Left forelimb (tissue), 1 donor: ENCODE data around the gene QSOX2.

Source experiments
- DNase-seq: peaks from one replicate; pipeline ENCODE4 v3.0.0-alpha.2; 2018; ENCODE audit warnings: low spot score

Gene QSOX2

DNA sequence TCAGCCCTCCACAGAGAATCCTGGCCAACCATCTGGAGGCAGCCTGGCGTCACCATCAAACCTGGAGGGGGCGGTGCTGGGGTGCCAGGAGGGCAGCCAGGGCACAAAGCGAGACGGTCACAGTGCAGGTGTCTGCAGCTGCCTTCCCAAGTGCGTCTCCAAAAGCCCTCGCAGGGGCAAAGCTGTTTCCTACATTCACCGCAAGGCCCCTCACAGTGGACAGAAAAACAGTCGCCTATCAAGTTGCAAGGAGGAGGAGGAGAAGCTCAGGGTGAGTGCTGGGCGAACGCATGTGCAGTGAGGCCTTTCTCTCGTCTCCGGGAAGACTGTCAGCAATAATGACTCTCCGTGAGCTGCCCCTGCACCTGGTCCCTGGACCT is 22.7 kb downstream of the QSOX2 start:
- DNase-seq: no peak

DNA sequence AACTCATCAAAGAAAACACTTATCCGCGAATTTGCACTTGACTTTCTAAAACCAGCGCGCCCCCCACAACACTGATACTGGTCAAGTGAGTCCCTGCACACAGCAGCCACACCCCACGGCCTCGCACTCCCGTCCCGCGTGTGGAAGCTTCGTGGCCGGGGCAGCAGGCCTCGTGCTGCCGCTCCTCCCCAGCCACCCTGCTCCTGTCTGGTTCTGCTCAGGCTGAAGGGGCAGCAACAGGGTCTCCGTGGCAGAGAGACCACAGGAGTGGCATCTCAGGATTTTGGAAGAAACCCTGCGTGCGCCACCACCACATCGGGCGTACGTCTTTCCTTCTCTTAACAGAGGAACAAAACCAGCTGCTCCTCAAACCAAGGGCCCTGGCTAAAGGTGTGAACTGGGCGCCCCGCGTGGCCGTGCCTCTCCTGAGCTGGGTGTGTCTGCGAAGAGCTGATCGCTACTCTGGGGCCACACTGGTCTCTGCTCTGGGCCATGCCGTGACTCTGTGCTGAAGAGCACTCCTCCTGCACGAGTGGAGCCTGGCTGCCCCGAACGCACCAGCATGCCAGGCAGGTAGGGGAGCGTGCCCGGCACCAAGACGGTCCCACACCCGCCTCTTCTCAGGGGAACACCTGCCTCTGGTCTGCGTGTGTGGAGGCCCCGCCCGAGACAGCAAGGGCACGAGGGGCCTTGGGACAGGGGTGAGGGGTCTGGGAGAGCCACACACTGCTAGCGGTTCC is 23.3 kb downstream of the QSOX2 start:
- no peak for DNase-seq

DNA sequence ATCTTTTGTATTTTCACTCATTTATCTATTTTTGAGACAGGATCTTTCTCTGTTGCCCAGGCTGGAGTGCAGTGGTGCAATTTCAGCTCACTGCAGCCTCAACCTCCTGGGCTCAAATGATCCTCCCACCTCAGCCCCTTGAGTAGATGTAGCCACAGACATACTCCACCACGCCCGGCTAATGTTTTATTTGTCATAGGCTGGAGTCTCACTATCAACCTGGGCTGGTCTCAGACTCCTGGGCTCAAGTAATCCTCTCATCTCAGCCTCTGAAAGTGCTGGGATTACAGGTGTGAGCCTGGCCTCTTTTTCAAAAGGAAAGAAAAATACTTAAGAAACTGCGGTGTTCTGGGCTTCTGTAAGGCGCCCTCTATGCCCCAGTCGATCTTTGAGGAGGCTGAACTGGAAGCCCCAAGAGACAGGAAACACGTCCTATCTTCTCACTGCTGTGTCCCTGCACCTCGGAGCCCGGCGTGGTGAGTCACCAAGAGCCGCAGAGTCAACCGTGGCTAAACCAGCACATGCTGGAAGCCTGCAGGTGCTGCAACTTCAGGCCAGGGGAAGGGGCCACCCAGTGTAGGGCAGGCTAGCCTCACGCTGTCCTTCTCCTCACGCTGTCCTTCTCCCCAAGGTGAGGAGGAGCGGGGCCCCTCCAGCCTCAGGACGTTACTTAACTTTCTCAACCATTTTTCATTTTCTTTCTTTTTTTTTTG is 25.4 kb downstream of the QSOX2 start:
- DNase-seq: no peak

DNA sequence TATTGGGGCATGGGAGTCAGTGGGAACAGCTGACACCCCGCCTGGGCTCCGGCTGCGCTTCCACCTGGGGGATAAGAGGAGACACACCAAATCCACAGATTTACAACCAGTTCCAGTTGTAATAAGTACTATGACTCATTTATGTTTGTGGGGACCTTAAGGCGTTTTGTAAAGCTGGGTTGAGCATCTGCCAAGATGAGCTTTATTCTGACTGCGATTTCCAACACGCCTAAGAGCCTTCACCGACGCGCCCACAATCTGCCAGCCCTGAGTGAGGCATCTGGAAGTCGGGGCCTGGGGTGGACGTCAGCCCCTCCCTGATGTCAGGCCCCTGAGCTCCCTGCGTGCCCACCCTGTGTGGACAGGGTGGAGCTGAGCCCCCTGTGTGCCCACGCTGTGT is 26.3 kb downstream of the QSOX2 start:
- no peak for DNase-seq

DNA sequence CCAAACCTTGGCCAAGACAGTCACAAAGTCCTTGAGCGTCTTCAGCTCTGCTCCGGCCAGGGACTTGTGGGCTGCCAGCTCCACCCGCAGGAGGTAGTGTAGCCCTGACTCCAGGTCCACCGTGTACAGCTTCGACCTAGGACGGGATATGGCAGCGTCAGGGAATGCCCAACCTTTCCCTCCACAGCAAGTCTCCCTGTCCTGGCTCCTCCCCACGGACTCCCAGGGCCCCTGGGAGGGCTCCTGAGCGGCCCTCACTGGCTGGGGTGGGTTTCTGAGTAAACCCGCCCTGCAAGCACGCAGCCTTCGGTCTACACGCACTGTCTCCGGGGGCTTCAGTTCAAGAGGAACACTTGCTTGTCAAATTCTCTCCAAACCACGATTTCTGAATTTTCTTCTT is 26.9 kb downstream of the QSOX2 start:
- DNase-seq: no peak

DNA sequence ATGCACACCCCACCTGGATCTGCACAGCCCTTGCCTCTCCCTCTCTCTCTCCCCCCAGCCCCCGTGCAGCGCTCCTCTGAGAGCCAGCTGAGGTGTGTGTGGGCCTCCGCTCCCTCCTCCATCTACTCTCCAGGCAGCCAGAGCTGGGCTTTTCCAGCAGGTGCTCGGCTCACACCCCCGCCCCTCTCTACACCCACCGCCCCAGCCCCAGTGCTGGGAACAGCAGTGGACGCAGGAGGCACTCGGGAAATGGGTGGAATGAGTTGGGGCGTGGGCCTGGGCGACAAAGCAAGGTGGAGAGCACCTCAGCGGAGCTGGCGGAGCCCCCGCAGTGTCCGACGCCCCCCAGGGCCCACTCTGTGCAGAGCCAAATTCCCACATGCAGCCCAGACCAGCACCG is 27.3 kb downstream of the QSOX2 start:
- no peak for DNase-seq

DNA sequence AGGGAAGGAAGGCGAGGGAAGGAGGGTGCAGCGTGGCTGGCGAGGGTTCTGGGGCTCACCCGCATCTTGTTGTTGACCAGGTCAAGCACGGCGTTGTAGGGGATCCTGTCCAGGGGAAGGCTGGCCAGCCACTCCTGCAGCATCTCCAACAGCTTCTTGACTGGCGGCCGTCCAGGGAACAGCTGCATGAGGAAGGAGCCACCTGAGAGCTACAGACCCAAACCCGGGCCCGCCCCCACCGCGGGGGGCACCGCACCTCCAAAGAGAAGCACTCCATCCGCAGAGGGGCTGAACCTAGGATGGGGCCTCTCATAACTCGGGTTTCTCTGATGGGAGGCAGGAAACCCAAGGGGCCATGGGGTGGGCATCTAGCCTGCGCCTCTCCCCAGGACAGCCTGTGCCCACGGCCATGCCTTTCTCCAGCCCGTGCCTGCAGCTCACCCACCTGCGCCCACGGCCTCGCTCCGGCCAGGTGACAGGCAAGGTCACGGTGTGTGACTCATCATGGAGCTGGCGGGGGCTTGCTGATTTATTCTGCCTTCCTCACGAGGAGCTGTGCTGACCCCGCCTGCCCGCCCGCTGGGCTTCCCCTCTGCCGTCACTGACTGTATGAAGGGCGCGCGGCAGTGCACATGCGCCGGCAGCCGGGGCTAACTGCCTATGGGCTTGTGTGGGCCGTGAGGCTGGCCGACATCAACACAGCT is 28.9 kb downstream of the QSOX2 start:
- DNase-seq: no peak

DNA sequence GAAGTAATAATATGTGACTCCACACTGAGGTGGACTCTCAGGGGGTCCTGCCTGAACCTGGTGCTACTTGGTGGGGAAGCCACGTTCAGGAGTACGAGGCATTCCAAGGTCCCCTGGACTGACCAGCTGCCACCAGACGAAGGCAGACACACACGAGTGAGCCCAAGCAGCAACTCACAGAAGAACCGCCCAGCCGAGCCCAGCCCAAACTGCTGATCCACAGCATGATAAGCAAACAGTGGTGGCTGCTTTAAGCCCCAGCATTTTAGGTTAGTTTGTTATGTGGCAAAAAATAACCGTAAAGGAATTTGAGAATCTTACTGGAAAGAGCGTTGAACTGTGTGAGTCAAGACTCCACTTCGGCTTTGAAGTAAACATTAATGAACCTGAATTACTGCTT is 31.9 kb downstream of the QSOX2 start:
- no peak for DNase-seq

DNA sequence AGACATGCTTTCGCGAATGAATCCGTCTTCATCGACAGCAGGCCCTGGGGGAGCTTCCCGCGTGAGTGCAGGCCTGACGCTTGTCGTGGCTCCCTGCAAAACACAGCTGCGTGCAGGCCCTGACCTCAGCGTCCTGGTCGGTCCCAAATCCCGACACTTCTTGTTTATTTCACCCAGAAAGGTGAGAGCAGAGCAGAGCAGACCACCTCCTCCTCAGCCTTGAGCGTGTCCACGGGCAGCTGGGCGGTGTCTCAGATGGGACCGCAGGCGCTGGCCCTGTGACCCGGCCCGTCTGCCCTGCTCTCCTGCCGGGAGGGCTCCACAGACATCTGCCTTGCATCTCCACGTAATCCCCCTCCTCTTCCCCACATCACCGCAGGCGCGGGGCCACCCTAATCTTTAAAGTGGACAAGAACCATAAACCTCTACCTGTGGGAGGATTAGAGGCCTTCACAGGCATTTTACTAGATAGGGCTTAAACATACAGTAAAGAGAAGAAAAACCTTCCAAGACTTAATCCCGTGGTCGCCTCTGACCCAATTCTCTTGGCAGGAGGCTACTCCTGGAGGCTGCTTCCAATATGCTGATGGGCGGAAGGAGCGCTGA is 33.2 kb downstream of the QSOX2 start:
- no peak for DNase-seq

DNA sequence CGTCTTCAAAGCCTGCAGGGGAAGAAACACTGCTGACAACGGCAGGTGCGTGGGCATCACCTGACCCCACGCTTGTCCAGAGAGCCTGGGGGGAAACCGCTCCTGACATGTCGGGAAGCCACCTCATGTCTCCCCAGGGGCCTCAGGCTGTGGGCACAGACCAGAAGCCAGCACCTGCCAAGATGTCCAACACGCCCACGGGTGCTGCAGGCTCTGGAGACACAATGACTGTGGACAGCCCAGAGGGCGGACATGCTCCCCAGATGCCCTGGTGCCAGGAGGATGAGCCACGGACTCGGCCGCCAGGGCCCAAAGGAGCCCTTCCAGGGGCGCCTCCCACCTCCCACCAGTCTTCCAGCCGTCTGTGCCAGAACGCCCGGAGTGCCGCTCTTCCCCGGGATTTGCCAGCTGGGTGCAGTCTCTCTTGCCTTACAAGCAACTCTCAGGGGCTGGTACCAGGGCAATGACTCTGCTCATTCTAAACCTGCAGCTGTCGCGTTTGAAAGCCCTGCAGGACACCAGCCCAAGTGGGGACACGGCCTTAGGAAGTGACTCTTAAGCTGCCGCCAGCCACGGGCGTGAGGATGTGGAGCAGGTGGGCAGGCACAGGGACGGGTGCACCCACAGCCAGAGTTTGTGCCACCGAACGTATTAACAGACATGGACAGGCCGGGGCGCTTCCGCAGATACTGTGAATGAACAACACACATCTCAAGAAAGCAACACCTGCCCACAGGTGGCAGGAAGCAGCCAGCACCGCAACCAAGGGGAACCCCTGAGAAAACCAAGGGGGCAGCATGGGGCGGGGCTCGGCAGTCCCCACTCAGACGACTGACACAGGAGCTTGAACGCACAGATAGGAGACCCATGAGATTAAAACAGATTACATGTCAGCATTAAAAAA is 33.9 kb downstream of the QSOX2 start:
- no peak for DNase-seq

DNA sequence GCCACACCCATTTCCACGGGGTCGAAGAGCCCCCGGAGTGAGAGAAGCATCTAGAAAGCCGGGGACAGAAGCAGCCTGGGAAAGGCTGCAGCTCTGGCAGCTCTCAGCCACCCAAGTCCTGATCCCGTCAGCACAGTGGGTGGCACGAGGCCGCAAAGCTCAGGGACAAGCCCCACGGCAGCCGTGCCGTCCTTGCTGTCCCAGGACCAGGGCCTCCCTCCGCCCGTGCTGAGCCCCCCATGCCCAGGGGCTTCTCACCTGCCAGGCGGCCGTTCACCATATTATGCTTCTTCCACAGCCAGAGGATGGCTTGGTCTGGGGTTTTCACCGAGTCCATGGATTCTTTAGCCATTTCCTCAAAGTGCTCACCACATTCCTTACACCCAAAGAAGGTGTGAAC is 34.6 kb downstream of the QSOX2 start:
- DNase-seq: no peak

DNA sequence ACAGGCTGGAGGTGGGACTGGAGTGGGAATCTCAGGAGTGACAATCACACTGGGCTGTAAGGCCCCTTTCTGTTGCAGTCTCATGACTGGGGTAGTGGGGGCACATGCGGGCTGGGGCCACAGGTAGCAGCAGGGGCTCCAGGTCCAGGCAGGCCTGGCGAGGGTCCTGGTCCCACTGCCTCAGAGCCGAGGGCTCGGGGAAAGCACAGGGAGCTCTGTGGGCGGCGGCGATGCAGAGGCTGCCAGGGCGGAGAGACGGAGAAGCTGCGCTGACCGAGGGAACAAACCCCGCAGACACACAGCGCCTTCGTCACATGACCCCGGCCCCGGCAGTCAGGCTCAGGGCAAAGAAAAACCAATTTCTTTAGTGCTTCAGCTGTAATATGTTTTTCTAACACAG is 35.3 kb downstream of the QSOX2 start:
- DNase-seq: no peak

DNA sequence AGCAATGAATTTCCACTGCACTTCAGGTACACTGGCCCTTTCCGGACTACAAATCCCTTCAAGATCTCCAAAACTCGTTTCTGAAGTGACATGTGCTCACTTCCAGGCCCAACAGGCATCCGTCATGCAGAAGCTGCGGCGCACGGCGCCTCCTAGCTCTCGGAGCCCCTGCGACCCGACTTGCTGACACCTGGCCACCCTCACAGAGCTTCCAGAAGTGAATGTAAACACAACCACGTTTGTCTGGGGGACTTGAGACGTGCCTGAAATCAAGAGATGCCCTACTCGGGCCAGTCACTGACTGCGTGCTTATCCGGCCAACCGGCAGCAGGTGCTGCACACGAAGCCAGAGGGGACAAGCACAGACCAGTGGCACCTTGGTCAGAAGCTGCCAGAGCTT is 35.8 kb downstream of the QSOX2 start:
- no peak for DNase-seq

DNA sequence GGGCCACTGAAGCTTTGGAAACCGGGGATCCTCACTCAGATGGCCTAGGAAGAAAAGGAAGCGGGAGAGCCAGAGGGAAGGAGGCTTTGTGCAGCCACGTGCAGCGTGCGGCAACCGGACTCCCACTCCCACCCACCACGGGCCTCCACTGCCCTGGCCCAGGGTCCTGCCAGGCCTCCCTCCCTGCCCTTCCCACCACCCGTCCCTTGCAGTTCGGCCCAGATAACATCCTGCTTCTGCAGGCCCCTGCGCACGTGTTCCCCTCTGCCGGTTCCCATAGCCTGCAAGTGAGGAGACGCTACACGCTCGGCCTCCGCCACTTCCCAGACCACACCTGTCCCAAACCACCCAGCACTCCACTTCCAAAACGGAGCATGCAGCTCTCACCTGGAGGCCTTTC is 36.4 kb downstream of the QSOX2 start:
- DNase-seq: no peak

DNA sequence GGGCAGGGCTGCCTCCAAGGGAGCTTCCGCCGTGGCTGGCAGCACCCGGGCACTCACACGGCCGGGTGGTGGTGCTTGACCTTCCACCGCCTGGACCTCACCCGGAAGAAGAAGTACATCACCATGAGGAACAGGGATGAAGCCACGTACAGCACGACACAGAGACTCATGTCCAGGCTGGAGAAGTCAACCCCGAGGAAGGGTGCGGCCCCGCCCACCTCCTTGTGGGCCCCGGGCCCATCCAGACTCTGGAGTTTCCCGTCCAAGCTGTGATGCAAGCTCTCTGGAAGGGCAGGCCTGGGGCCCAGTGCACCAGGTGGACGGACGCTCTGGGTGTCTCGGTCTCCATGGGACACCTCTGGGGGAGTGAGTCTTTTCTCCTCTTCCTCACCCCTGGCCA is 36.9 kb downstream of the QSOX2 start:
- DNase-seq: no peak

DNA sequence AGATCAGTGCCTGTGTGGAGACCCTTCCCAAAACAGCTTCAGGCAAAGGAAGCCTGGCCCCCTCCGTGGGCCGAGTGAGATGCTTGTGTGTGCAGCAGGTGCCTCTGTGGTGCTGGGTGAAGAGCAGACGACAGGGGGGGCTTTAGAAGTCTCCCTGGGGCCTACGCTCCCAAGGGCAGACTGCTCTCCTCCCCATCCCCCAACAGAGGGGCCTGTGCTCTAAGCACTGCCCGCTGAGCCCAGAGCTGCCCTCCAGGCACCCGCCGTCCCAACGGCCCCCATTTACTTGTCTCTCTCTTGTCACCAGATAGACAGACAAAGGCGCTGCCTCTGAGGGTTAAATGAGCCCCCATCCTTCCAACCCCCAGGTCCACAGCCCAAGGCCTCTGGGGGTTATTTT is 38.0 kb downstream of the QSOX2 start:
- no peak for DNase-seq

DNA sequence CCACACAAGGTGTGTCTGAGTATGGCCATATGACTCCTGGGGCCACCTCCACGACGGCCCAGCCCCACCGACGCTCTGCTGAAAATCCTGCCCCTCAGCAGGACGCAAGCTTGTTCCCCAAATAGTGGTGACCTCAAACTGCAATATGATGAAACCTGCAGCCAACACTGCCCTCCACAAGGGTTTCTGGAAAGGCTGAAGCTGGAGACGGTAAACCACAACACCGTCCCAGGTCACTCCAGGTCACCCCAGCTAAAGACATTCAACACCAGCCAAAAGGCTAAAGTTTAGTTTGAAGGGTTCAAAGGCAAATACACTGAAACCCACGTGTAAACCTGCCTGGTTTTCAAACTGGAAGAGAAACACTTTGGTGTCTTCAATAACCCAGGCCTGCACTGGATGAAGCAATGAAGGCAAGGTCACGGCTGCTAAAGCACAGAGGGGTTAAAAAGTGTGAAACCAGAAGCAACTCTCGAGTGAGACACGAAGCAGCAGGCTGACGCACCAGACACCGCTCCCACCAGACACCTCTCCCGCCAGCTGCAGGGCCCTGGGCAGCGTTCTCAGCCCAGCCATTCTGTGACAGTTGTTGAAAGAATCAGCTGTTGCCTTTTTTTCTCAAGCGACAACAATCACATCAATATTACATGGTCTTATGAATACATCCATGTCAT is 38.9 kb downstream of the QSOX2 start:
- DNase-seq: no peak

DNA sequence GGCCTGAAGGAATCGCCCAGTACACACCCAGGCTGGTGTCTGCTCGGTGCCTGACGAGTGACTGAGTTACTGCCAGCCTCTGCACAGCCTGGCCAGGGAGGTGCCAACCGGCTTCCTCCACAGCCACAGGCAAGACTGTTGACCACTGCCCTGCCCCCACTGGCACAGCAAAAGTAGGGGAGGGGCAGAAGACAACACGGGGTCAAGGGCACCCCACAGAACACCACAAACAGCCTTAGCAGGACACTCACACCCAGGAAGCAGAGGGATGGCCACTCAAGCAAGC is 40.0 kb downstream of the QSOX2 start:
- no peak for DNase-seq

DNA sequence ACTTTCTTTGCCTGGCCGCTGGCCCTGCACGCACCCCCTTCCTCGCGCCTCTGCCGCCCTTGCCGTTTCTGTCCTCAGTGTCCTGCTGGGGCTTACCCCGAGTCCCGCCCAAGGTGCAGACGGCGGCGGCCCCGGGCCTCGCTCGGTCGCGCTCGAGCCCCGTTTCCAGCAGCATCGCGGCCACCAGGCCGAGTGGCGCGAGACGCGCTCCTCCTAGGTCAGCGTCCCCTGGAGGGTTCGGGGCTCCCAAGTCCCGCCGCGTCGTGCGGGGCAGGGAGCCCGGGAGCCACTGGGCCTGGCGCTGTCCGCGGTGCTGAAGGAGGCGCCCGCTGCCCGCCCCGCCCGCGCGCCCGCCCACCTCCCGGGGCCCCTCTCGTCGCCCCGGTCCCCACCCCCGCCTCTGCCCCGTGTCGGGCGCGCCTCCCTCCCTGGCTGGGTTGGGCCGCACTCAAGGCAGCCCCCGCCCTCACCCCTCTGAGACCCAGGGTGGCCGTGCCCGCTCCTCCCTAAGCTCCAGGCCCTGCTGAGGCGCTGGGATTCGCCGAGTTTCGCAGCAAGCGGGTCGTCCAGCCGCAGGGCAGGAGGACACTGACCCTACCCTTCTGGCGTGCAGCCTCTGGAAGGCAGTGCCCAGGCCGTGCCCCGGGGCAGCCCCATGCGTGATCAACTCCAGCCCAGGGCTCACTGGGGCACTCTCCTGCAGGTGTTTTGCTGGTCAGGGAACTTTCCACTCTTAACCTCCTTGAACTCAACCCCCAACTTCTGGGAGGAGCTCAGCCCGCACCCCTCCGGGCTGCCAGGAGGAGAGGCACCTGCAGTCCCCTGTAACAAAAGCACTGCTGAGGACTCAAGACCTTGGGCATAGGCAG is 40.5 kb downstream of the QSOX2 start, which contains the start of gene LHX3:
LHX3 (minus strand) TSS at position 291 of the 869 bp plus-strand sequence; CDS start at position 175, 116 bp downstream.
- no peak for DNase-seq

DNA sequence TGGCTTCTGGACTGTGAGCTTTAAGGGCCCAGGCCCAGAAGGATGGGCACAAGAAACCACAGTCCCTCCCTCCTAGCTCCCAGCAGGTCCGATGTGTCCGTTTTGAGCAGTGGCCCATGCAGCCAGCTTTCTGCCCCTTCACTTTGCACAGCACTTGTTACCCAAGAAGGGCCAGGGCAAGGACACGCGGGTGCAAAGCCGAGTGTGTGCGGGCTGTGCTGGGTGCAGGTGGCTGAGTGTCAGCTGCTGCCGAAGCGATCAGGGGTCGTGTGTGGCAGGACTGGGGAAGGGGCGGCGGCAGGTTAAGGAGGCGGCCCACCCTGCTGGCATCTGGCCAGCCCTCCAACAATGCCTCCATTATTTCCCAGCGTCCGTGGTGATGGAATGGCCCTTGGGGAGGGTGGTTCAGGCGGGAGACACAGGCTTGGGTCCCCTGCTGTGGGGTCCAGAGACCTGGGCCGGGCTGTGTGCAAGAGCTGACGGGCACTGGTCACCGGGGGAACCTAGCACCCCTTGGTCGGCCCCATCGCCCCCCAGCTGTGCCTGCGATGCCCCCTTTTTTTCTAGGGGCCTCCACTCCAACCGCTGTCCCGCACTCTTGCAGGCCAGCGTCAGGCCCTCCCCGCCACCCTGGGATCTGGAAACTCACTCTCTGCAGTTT is 41.3 kb downstream of the QSOX2 start:
- no peak for DNase-seq
